Measurements from ENCODE around the gene OR51B5. TPM values are rescaled to one million over a fixed set of nuclear protein-coding genes. Genes with fewer than 3 reads are reported as not detected.
A peak's percentile ranks its signal among the peaks of the same experiment; 100 is the strongest.

Gene OR51B5
- total RNA-seq (ENCODE audit: low replicate concordance) = 0.22 TPM in 1 of 2 replicates, not detected in the other

DNA sequence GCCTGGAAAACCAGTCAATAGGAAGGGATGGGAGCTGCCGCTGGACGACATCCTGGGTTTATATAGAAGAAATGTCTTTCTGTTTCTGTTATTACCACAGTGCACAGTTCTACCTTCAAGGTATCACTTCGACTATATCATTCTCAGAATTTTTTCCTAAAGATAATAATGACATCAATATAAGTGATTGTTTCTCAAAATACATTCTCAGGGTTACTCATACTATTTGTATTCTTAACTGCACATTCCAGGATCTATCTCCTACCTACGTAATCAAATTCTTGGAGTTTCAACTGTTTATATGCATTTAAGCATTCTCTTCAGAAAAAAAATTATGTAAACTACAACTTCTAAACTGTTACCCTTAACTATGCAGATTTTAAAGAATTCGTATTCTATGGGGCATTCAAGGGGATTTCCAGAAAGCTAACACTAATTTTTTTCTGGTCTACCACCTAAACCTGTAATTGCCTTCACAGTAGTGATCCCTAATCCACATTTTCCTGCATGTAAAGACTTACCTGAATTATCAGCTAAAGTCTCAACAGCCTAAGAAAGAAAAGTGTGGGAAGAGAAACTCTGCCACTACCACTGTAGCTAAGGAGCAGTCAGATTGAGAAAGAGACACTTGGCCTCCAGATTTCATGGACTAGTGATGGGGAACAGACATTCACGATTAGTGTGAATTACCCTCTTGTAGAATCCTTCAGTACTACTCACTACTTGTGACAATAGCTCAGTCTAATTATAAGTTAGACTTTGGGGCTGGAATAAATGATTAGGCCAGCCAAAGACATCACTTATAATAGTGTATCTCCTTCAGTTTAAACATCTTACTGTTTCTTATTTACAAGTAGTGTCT lies at the start of gene OR51B5:
Gene OR51B5, minus strand, starts transcription at position 51 of the 862 bp plus-strand sequence. Its CDS starts 0 bp downstream, at position 51.
- H3K9me3 Mint-ChIP-seq = no peaks in the 10 kb centered on the region
- H3K4me1 ChIP-seq = no peaks in the 10 kb centered on the region
- H3K27me3 Mint-ChIP-seq (ENCODE audit: insufficient read depth, low read depth) = no peaks in the 10 kb centered on the region
- H3K27me3 ChIP-seq = no peaks in the 10 kb centered on the region
- no peaks in the 10 kb centered on the region for H4K20me1 ChIP-seq (ENCODE audit: low read depth)
- H3K9me3 ChIP-seq (ENCODE audit: low read depth) = no peaks in the 10 kb centered on the region
- H3K79me2 ChIP-seq (ENCODE audit: low read depth) = no peaks in the 10 kb centered on the region
- no peak within 1 kb of the TSS for H3K4me3 Mint-ChIP-seq
- no peak within 1 kb of the TSS for H3K4me2 ChIP-seq
- H3K4me1 Mint-ChIP-seq = peaks cover 3% of the 10 kb centered on the region
- no peaks in the 10 kb centered on the region for H3K36me3 ChIP-seq
- no peak for DNase-seq (ENCODE audit: low spot score)
- no peaks in the 10 kb centered on the region for H3K36me3 Mint-ChIP-seq
- TF ChIP-seq EZH2 (IDR thresholded peaks at IDR 0.05) (no peak), EZH2phosphoT487 (IDR thresholded peaks at IDR 0.05) (no peak)
- TF ChIP-seq, protein P1, sequence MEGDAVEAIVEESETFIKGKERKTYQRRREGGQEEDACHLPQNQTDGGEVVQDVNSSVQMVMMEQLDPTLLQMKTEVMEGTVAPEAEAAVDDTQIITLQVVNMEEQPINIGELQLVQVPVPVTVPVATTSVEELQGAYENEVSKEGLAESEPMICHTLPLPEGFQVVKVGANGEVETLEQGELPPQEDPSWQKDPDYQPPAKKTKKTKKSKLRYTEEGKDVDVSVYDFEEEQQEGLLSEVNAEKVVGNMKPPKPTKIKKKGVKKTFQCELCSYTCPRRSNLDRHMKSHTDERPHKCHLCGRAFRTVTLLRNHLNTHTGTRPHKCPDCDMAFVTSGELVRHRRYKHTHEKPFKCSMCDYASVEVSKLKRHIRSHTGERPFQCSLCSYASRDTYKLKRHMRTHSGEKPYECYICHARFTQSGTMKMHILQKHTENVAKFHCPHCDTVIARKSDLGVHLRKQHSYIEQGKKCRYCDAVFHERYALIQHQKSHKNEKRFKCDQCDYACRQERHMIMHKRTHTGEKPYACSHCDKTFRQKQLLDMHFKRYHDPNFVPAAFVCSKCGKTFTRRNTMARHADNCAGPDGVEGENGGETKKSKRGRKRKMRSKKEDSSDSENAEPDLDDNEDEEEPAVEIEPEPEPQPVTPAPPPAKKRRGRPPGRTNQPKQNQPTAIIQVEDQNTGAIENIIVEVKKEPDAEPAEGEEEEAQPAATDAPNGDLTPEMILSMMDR (IDR thresholded peaks at IDR 0.05) = no peak
- no peaks in the 10 kb centered on the region for H3F3A ChIP-seq (ENCODE audit: low read depth)
- no peak within 1 kb of the TSS for H3K27ac ChIP-seq
- H2AFZ ChIP-seq (replicated peaks) = no peak within 1 kb of the TSS
- H3K4me3 ChIP-seq = no peak within 1 kb of the TSS
- H3K27ac Mint-ChIP-seq = no peak within 1 kb of the TSS
- H3K9ac ChIP-seq = no peak within 1 kb of the TSS

DNA sequence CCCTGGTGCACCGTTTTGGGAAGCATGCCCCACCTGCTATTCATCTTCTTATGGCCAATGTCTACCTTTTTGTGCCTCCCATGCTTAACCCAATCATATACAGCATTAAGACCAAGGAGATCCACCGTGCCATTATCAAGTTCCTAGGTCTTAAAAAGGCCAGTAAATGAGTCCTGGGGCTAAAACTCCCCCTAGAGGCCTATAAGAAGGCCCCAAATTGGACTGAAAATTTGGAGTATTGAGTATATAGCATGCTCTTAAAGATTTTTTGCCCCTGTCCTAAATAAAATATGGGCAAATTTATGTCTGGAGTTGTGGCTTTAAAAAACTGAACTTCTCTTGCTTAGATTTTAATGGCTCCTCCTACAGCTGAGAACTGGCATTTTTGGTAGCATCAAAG lies 46.9 kb upstream of the OR51B5 start:
- no peak overlapping the region for H3K27ac Mint-ChIP-seq
- H3K9me3 Mint-ChIP-seq = no peaks in the 10 kb centered on the region
- no peaks in the 10 kb centered on the region for H3K36me3 Mint-ChIP-seq
- H3K36me3 ChIP-seq = no peaks in the 10 kb centered on the region
- TF ChIP-seq EZH2phosphoT487 (IDR thresholded peaks at IDR 0.05) = no peak
- no peak for TF ChIP-seq EZH2 (IDR thresholded peaks at IDR 0.05)
- TF ChIP-seq, protein P1 (IDR thresholded peaks at IDR 0.05) = peak; percentile 38
- H3K9me3 ChIP-seq (ENCODE audit: low read depth) = no peaks in the 10 kb centered on the region
- no peak overlapping the region for H3K27ac ChIP-seq
- no peak overlapping the region for H2AFZ ChIP-seq (replicated peaks)
- H3K4me1 Mint-ChIP-seq = no peaks in the 10 kb centered on the region
- H3K79me2 ChIP-seq (ENCODE audit: low read depth) = no peaks in the 10 kb centered on the region
- H3K4me3 Mint-ChIP-seq = no peak overlapping the region
- no peak for DNase-seq (ENCODE audit: low spot score)
- no peak overlapping the region for H3K9ac ChIP-seq
- peaks cover 4% of the 10 kb centered on the region for H3K4me1 ChIP-seq
- H3K4me3 ChIP-seq = no peak overlapping the region
- no peak overlapping the region for H3K4me2 ChIP-seq
- no peaks in the 10 kb centered on the region for H3K27me3 Mint-ChIP-seq (ENCODE audit: insufficient read depth, low read depth)
- no peaks in the 10 kb centered on the region for H4K20me1 ChIP-seq (ENCODE audit: low read depth)
- H3F3A ChIP-seq (ENCODE audit: low read depth) = peaks cover 3% of the 10 kb centered on the region
- peaks cover 5% of the 10 kb centered on the region for H3K27me3 ChIP-seq

- Mint-ChIP-seq H3K4me3 (no peak overlapping the region), H3K27ac (no peak overlapping the region), H3K36me3 (no peaks in the 10 kb centered on the region), H3K27me3 (ENCODE audit: insufficient read depth, low read depth) (peaks cover 2% of the 10 kb centered on the region), H3K4me1 (no peaks in the 10 kb centered on the region), H3K9me3 (no peaks in the 10 kb centered on the region)
- H3K9me3 ChIP-seq (ENCODE audit: low read depth) = no peaks in the 10 kb centered on the region
- peak overlapping the region; percentile 20 for H3K4me3 ChIP-seq
- H3K4me1 ChIP-seq = peaks cover 30% of the 10 kb centered on the region
- H2AFZ ChIP-seq (replicated peaks) = no peak overlapping the region
- H3K79me2 ChIP-seq (ENCODE audit: low read depth) = no peaks in the 10 kb centered on the region
- peak overlapping the region; percentile 73 for H3K4me2 ChIP-seq
- H3K27ac ChIP-seq = peak overlapping the region; percentile 92
- H3K9ac ChIP-seq = no peak overlapping the region
- DNase-seq (ENCODE audit: low spot score) = peak; percentile 55
- TF ChIP-seq EZH2phosphoT487 (IDR thresholded peaks at IDR 0.05) (no peak), EZH2 (IDR thresholded peaks at IDR 0.05) (no peak)
- TF ChIP-seq, protein P1 (IDR thresholded peaks at IDR 0.05) = no peak
- H4K20me1 ChIP-seq (ENCODE audit: low read depth) = no peaks in the 10 kb centered on the region
- H3K27me3 ChIP-seq = peaks cover 35% of the 10 kb centered on the region
- H3F3A ChIP-seq (ENCODE audit: low read depth) = peaks cover 28% of the 10 kb centered on the region
- H3K36me3 ChIP-seq = no peaks in the 10 kb centered on the region
Observed at GRCh38 chr11:5384335-5384734, 41.0 kb upstream of the OR51B5 start.

All from neural progenitor cell (in vitro differentiated cells).